NCI-H2081 (cell line): ENCODE data around the gene TGFBR2.

ENCODE experiments used
- DNase-seq, 2 experiments: peaks; one replicate each; lab custom pipeline; 2025; lab: John Stamatoyannopoulos, UW

Gene TGFBR2

DNA sequence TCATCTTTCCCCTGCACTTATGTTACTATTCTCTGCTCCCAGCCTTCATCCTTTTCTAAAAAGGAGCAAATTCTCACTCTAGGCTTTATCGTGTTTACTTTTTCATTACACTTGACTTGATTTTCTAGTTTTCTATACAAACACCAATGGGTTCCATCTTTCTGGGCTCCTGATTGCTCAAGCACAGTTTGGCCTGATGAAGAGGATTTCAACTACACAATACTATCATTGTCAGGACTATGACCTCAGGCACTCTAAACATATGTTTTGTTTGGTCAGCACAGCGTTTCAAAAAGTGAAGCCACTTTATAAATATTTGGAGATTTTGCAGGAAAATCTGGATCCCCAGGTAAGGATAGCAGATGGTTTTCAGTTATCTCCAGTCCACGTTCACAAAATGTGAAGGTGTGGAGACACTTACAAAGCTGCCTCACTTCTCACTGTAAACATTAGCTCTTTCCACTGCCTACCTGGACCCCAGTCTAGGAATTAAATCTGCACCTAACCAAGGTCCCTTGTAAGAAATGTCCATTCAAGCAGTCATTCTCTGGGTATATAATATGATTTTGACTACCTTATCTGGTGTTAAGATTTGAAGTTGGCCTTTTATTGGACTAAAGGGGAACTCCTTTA lies 86.2 kb downstream of the TGFBR2 start:
- DNase-seq, result no peak

DNA sequence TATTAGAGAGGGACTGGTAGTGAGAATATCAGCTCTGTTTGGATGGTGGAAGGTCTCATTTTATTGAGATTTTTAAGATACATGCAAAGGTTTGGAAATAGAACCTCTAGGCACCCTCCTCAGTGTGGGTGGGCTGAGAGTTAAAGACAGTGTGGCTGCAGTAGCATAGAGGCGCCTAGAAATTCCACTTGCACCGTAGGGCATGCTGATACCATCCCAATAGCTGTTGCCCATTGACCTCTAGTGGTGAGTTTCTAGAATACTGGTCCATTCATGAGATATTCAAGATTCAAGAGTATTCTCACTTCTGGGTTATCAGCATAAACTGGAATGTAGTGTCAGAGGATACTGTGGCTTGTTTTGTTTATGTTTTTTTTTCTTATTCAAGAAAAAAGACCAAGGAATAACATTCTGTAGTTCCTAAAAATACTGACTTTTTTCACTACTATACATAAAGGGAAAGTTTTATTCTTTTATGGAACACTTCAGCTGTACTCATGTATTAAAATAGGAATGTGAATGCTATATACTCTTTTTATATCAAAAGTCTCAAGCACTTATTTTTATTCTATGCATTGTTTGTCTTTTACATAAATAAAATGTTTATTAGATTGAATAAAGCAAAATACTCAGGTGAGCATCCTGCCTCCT lies 87.2 kb downstream of the TGFBR2 start:
- peak; percentile 55 to 73 for DNase-seq

DNA sequence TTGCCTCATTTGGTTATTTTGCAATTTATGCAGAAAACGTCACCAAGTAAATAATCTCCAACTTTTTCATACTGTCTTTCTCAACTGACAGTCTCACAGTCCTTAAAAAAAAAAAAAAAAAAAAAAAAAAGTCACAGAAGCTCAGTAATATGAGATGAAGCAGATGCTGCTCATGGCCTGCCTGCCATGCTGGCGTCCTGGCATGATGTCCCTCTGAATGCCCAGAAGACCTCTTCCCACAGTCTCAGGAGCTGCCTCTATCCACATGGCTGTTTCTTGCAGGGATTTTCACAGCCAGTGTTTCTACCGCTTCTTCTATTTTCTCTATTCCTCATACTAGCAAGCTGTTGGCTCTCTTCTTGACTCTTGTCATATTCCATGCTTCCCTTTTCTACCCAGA lies 87.7 kb downstream of the TGFBR2 start:
- no peak for DNase-seq

- DNase-seq, result no peak
These were observed 88.3 kb downstream of the TGFBR2 start for GRCh38 chr3:30694668-30695067.

GRCh38 chr3:30695302-30696061 lies 89.1 kb downstream of the TGFBR2 start:
- DNase-seq, result no peak

DNA sequence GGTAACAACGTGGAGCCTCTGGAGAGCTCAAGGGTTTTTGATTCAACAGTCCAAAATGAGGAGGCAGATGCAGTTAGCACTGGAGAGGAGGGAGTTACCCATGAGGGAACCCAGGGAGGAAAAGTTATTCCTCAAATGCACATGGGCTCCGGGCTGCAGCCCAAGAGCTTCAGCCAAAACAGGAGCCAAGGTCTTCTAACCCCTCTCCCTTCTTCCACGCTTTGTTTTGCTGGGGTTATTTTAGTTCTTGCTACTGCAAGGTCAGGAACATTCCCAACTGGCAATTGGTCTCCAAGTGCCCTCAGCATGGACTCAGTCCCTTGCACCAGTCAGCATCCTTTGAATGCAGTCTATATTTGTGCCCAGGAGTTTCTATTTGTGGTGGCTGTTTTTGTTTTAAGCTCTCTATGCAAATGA lies 90.0 kb downstream of the TGFBR2 start:
- DNase-seq, result no peak

DNA sequence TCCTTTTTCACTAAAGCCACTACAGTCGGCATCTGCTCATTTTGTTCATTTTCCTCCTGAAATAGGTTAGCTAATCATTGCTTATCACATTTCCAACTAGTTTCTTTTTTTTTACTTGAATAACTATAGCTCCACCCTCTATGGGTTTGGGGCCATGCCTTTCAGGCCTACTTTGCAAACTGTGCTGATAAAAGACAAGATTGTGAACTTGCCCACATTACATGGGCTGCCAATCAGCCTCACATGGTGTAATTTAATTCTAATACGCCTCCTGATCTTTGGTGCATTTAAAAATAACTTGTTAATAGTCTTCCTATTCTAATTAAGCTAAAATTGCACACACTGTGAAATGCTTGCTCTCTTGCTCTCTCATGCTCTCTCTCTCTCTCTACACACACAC lies 90.5 kb downstream of the TGFBR2 start:
- no peak for DNase-seq

DNA sequence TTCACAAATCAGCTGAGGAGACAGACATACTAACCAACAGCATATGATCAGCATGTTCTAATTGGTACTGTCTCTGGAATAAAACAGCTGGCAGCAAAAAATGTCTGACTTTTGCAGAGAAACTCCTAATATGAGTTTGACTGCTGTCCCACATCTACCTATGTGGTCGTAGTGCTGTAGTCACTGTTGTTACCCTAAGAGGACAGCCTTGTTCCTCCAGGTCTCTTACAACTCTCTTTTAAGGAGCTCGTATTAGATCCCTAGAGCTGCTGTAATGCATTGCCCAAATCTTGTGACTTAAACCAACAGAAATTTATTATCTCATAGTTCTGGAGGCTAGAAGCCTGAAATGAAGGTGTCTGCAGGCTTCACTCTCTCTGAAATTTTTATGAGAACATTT lies 92.1 kb downstream of the TGFBR2 start:
- no peak for DNase-seq

DNA sequence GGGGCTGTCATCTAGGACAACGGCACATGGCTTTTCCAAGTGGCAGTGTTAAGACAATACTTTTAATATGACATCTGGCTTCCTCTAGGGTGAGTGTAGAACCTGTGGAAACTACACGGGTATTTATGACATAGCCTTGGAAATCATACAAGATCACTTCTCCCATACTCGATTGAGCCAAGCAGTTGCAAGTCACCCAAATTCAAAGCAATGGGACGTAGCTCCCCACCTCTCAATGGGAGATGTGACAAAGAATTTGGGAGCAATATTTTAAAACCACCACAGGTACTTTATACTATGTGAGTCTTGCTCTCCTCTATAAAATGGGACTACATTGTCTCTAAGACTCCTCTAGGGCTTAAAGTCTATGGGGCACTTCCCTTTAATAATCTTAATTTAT lies 93.5 kb downstream of the TGFBR2 start:
- DNase-seq, result no peak

DNA sequence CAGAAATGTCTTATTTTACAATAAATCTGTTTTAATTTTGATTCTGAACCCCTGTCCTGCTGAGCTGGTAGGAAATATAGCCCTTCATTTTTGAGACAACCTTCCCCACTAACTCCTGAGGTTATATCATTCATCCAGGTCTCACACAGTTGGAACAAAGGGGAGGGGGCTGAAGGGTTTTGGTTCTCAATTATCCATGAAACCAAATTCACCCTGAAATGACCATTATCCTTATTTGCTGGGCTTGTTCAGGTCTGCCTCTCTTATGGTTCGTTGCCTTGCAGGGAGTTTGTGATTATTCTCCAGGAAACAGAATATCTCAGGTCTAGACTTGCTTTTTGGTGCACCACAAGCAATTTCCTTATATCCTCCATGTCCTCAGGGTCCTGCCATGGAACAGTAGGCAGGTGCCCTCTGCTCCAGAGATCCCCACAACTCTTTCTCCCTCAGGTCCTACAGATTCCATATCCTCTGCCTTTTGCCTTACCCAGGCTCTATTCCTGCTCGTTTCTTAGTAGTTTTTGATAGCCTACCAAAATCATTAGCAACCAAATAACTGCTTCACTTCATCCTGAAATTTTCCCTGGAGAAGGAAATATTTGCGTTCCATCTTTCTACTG lies 94.4 kb downstream of the TGFBR2 start:
- no peak for DNase-seq

GRCh38 chr3:30702038-30702827 lies 95.8 kb downstream of the TGFBR2 start:
- DNase-seq, result no peak

DNA sequence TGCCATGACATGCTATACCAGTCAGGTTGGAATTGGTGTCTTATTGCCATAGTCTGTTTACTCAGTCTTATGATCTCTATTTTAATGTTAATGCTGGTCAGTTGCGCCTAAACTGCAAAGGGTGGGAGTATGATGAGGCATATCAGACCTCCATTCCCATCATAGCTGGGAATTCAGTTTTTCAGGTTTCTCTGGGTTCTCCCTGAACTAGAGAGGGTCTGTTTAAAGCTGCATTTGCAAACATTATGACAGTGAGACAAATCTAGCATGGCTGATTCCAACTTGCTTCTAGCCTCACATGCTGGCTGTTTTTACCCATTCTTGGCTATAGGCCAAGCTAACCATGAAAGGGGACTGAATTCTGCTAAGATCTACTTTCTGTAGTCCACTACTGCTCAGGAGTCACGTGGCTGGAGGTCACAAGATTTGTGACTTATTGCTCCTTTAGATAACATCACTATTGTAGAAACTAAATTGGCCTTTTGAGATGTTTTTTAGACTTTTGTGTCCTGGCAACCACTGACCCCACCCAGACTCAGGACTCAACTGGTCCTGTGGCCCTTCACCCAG lies 96.5 kb downstream of the TGFBR2 start:
- no peak for DNase-seq

GRCh38 chr3:30704931-30705890 lies 98.8 kb downstream of the TGFBR2 start:
- DNase-seq, result no peak

- DNase-seq, result no peak
These were observed 101.4 kb downstream of the TGFBR2 start for GRCh38 chr3:30707825-30708224.

DNA sequence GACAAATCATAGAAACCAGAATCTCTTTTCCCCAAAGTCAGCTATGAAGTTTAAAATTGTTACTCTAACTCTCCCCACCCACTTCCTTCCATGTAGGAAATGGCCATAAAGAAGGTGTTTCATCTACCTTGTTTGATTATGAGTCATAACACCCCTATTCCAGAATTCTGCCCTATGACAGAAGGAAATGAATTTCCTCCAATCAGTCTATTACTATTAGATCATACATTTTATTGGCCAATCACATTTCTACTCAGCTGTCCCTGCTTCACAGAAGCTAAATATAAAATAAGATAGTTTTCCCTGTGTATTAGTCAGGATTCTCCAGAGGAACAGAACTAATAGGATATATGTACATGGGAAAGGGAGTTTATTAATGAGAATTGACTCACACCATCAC lies 102.1 kb downstream of the TGFBR2 start:
- DNase-seq, result no peak

GRCh38 chr3:30710017-30710416 lies 103.6 kb downstream of the TGFBR2 start:
- DNase-seq, result no peak

DNA sequence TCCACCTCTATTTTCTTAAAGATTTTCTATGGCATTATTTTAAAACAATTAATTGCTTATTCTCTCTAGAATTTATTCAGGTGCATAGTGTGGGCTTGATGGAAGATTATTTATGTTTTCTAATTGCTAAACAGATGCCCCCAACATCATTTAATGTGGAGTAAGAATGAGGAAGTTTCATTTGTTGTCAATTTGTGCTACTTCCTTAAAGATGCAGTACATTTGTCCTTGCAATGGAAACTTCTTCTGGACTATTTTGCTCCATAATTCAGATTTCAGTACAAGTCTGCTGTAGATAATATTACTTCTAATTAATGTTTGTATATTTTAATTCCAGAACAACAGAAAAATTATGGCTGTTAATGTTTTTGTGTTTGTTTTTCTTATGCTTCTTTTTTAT lies 104.8 kb downstream of the TGFBR2 start:
- no peak for DNase-seq

DNA sequence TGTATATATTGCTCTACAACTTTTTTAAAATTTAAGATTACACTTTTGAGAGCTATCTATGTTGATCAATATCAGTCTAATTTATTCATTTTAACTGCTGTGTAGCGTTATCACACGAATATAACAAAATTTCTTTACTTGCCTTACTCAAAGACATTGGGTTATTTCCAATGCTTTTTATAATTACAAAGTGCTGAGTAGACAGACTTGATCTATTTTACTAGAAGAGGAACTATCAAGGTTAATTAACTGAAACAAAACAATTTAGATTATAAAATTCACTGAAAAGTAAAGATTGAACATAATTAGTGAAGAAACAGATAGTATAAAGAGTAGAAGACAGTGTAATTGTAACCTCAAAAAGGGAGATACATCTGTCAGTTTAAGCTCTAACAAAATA lies 105.5 kb downstream of the TGFBR2 start:
- DNase-seq, result no peak

DNA sequence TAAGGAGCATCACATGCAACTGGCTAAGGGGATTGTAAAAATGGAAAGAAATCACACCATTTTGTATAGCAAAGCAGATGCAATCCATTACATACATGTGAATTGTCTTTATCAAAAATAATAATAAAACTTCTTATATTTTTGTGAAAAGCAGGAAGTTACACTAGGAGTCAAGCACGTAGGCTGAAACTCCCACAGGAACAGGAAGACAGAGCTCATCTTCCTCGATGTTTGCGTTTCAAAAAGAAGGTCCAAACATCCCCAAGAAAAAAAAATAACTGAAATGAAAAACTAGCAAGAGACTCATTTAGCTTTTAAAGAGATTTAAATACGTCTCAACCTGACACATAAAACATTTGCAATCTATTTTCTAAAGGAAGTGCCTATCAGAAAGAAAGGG lies 106.6 kb downstream of the TGFBR2 start:
- DNase-seq, result no peak

DNA sequence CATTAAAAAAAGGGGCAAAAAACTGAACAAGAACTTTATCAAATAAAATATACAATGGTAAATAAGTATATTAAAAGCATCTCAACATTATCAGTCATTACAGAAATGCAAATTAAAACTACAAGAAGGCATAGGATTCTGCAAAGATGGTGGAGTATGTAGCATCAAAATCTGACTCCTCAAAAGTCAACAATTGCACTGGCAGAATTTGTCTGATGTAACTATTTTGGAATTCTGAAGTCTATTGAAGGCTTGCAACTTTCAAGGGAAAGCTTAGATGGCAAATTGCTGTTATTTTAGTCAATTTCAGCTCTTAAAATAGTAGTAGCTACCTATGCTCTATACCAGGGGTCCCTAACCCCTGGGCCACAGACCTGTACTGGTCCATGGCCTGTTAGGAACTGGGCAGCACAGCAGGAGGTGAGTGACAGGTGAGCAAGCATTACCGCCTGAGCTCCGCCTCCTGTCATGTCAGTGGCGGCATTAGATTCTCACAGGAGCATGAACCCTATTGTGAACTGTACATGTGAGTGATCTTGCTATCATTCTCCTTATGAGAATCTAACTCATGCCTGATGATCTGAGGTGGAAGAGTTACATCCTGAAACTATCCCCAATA lies 107.6 kb downstream of the TGFBR2 start:
- DNase-seq, result no peak
